ENCODE data around the gene SULT1A1. TPM values are rescaled to one million over a fixed set of nuclear protein-coding genes. Genes with fewer than 3 reads are reported as not detected.

SULT1A1 gene
- total and polyA plus RNA-seq, 2 of the 13 experiments (the other 11 are each of a cell fraction or from before 2014, with no cell fraction given) = 114 to 147 TPM

DNA sequence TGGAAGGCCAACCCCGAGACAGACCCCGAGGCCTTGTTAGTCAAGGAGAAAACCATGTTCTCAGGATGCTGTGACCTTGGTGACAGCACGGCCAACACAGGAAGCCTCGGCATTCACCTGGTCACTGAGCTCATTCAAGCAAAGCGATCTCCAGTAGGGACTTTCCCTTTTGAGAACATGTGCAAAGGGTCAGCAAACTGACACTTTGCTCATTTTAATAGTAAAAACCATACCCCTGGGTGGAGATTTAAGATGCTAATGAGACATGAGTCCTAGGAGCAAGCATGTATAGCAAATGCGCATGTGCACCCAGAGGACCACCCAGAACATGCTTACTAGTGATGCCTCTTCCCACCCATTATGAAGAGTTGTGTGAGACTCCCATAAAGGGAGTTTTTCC, 7.3 kb downstream of the SULT1A1 start:
- in situ Hi-C loops (cut with HindIII; ENCODE audit: extremely low pct_ligation_motif_present, low pct_unique_long_range_greater_than_20kb) = no loop called here
- Histone ChIP-seq H3K36me3 (replicated peaks in 1 of 2; ENCODE audit: control insufficient read depth in 1 of 2, insufficient read depth in 2 of 2, low read length in 2 of 2) (peaks cover 0 to 11% of the 10 kb centered on the region in 2 experiments; a peak in 3 of 5 replicates), H4K20me1 (ENCODE audit: insufficient read depth, low read length) (no peaks in the 10 kb centered on the region), H3K9ac (ENCODE audit: insufficient read depth, low read depth, low read length) (no peak overlapping the region), H3K27me3 (ENCODE audit: control insufficient read depth in 1 of 2, insufficient read depth in 2 of 2, low read length in 2 of 2) (no peaks in the 10 kb centered on the region), H3K4me3 (replicated peaks in 1 of 3; ENCODE audit: insufficient read depth in 1 of 3, low read depth in 2 of 3, low read length in 3 of 3) (no peak overlapping the region), H3K4me2 (ENCODE audit: low read depth, low read length) (no peak overlapping the region), H3K9me3 (ENCODE audit: low read length) (no peaks in the 10 kb centered on the region), H2AFZ (ENCODE audit: low read length) (no peak overlapping the region), H3K79me2 (ENCODE audit: insufficient read depth, low read length) (no peaks in the 10 kb centered on the region), H3K27ac (ENCODE audit: extremely low read length, insufficient read depth, low read length) (no peak overlapping the region), H3K4me1 (ENCODE audit: insufficient read depth, low read length) (peaks cover 18% of the 10 kb centered on the region)
- no peak for DNase-seq (ENCODE audit: low spot score)
- TF ChIP-seq ZNF253 (CRISPR knock-in tag; IDR thresholded peaks at IDR 0.05; ENCODE audit: borderline replicate concordance) = no peak
- TF ChIP-seq, protein P1, sequence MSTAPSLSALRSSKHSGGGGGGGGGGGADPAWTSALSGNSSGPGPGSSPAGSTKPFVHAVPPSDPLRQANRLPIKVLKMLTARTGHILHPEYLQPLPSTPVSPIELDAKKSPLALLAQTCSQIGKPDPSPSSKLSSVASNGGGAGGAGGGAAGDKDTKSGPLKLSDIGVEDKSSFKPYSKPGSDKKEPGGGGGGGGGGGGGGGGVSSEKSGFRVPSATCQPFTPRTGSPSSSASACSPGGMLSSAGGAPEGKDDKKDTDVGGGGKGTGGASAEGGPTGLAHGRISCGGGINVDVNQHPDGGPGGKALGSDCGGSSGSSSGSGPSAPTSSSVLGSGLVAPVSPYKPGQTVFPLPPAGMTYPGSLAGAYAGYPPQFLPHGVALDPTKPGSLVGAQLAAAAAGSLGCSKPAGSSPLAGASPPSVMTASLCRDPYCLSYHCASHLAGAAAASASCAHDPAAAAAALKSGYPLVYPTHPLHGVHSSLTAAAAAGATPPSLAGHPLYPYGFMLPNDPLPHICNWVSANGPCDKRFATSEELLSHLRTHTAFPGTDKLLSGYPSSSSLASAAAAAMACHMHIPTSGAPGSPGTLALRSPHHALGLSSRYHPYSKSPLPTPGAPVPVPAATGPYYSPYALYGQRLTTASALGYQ (CRISPR knock-in tag; IDR thresholded peaks at IDR 0.05) = no peak
- TF ChIP-seq EED (CRISPR knock-in tag; IDR thresholded peaks at IDR 0.05) = no peak
- TF ChIP-seq HNRNPH1 (optimal IDR thresholded peaks at IDR 0.05; ENCODE audit: low read depth, low read length) = no peak
- no peak for TF ChIP-seq DMAP1 (CRISPR knock-in tag; IDR thresholded peaks at IDR 0.05)
- TF ChIP-seq, protein P2, sequence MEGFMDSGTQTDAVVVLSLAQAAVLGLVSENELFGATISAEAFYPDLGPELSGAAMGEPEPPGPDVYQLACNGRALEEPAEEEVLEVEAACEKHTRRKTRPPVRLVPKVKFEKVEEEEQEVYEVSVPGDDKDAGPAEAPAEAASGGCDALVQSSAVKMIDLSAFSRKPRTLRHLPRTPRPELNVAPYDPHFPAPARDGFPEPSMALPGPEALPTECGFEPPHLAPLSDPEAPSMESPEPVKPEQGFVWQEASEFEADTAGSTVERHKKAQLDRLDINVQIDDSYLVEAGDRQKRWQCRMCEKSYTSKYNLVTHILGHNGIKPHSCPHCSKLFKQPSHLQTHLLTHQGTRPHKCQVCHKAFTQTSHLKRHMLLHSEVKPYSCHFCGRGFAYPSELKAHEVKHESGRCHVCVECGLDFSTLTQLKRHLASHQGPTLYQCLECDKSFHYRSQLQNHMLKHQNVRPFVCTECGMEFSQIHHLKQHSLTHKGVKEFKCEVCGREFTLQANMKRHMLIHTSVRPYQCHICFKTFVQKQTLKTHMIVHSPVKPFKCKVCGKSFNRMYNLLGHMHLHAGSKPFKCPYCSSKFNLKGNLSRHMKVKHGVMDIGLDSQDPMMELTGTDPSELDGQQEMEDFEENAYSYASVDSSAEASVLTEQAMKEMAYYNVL (CRISPR knock-in tag; IDR thresholded peaks at IDR 0.05; ENCODE audit: borderline replicate concordance) = no peak
- TF ChIP-seq, protein P3, sequence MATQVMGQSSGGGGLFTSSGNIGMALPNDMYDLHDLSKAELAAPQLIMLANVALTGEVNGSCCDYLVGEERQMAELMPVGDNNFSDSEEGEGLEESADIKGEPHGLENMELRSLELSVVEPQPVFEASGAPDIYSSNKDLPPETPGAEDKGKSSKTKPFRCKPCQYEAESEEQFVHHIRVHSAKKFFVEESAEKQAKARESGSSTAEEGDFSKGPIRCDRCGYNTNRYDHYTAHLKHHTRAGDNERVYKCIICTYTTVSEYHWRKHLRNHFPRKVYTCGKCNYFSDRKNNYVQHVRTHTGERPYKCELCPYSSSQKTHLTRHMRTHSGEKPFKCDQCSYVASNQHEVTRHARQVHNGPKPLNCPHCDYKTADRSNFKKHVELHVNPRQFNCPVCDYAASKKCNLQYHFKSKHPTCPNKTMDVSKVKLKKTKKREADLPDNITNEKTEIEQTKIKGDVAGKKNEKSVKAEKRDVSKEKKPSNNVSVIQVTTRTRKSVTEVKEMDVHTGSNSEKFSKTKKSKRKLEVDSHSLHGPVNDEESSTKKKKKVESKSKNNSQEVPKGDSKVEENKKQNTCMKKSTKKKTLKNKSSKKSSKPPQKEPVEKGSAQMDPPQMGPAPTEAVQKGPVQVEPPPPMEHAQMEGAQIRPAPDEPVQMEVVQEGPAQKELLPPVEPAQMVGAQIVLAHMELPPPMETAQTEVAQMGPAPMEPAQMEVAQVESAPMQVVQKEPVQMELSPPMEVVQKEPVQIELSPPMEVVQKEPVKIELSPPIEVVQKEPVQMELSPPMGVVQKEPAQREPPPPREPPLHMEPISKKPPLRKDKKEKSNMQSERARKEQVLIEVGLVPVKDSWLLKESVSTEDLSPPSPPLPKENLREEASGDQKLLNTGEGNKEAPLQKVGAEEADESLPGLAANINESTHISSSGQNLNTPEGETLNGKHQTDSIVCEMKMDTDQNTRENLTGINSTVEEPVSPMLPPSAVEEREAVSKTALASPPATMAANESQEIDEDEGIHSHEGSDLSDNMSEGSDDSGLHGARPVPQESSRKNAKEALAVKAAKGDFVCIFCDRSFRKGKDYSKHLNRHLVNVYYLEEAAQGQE (IDR thresholded peaks at IDR 0.05; ENCODE audit: borderline replicate concordance in 1 of 2, low read depth in 1 of 2, low read length in 2 of 2) = no peak
- TF ChIP-seq ZNF674 (CRISPR knock-in tag; IDR thresholded peaks at IDR 0.05; ENCODE audit: low read depth) = no peak
- WGBS (ENCODE audit: low lambda C conversion rate) = 35% methylated on average over 4 of the region's 6 CpGs
- no TSS peak for BruUV-seq (replicated peaks)
- no peak for ATAC-seq
- FAIRE-seq = no peak
- CTCF ChIA-PET (ENCODE audit: low intra/inter-chr PET ratio, low total read pairs) = no interaction called here
- intact Hi-C loops (cut with micrococcal nuclease; ENCODE audit: unreplicated experiment) = no loop called here
- POLR2A ChIA-PET = no interaction called here
